SK-N-SH (cell line): Measurements from ENCODE around the gene P2RX2.

Experiments
- CTCF ChIP-seq: fragments of 200-600 bp; sonication (generic); IDR thresholded peaks from 2 replicates; pipeline ENCODE4 v1.6.1; 2017; ENCODE audit warnings: antibody characterized with exemption, mild to moderate bottlenecking, moderate library complexity
- ELF1 ChIP-seq: IDR thresholded peaks from 2 replicates; pipeline ENCODE4 v1.4.0; 2012
- EP300 ChIP-seq, 2 experiments: IDR thresholded peaks; 2 replicates each; pipeline versions ENCODE4 v1.4.0 to v1.6.1; 2012; ENCODE audit warnings: borderline replicate concordance in 1 of 2, low read depth in 1 of 2, low read length in 1 of 2
- EZH2phosphoT487 ChIP-seq: fragments of 200-600 bp; sonication (generic); IDR thresholded peaks from 2 replicates; pipeline ENCODE4 v1.6.1; 2017; ENCODE audit warnings: low read depth, mixed run types, mild to moderate bottlenecking, antibody characterized with exemption, moderate library complexity, borderline replicate concordance
- FOXM1 ChIP-seq: IDR thresholded peaks from 2 replicates; pipeline ENCODE4 v1.4.0; 2012; ENCODE audit warnings: low read depth, mild to moderate bottlenecking
- JUND ChIP-seq: IDR thresholded peaks from 2 replicates; pipeline ENCODE4 v1.4.0; 2012
- MEF2A ChIP-seq: IDR thresholded peaks from 2 replicates; pipeline ENCODE4 v1.4.0; 2012; ENCODE audit warnings: low read depth, borderline replicate concordance
- NFIC ChIP-seq: IDR thresholded peaks from 2 replicates; pipeline ENCODE4 v1.4.0; 2012; ENCODE audit warnings: borderline replicate concordance
- USF2 ChIP-seq: fragments of 150-350 bp; IDR thresholded peaks from 2 replicates; pipeline ENCODE4 v1.6.1; 2017; ENCODE audit warnings: antibody characterized with exemption, low read length, low read depth, borderline replicate concordance
- YY1 ChIP-seq: IDR thresholded peaks from 2 replicates; pipeline ENCODE4 v1.4.0; 2012; ENCODE audit warnings: low read depth, mild to moderate bottlenecking

- TF ChIP-seq CTCF (no peak), YY1 (no peak), FOXM1 (no peak), JUND (no peak), EP300 (IDR thresholded peaks at IDR 0.05; ENCODE audit: borderline replicate concordance in 1 of 2, low read depth in 1 of 2, low read length in 1 of 2) (no peak), USF2 (no peak), EZH2phosphoT487 (no peak), MEF2A (no peak), ELF1 (no peak), NFIC (no peak)
Measured at GRCh38 chr12:132608231-132609171, 10.1 kb upstream of the P2RX2 start.
